MV-4-11 (cell line): Measurements from ENCODE around the gene AGBL3.
A peak's percentile ranks its signal among the peaks of the same experiment; 100 is the strongest.
"Not testable (repeated sequence)": the region's sequence is repeated elsewhere in the genome, so short reads cannot be mapped to it uniquely, and the experiment has no call there.

ENCODE experiments used
- DNase-seq: peaks from one replicate; lab custom pipeline; 2025; lab: John Stamatoyannopoulos, UW

Gene AGBL3

DNA sequence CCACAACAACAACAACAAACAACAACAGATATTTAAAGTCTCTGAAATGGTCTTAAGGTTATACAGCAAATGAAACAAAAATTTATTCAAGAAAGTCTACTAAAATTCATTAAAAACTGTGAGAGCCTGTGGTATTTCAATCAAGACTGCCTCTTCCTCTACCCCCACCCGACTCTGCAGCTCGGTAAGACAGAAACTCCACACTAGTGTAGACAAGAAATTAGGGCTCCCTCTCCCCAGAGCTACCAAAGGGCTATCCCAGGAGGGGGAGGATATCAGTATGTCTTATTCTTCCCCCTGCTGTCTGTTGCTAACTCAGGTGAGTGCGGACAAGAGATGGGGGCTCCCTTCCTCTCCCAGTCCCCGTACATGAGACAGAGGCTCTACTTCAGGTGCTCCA is 90.6 kb downstream of the AGBL3 start:
- no peak for DNase-seq

DNA sequence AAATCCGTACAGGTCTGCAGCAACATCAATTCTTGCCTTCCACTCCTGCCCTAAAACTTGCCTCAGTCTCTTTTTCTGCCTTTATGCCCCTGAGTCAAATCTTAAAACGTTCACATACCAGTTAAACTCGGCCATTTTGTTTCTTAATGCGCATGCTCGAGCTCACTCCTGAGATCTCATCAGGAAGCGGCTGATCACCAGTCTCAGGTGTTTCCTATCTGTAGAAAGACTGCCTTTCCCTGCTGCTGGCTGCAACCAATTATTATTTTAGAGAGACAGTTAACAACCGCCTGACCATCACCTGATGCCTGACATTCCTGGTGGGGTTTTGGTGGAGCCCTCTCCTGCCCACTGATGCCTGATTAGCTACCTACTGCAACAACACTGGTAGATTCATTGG is 91.3 kb downstream of the AGBL3 start:
- DNase-seq = no peak

DNA sequence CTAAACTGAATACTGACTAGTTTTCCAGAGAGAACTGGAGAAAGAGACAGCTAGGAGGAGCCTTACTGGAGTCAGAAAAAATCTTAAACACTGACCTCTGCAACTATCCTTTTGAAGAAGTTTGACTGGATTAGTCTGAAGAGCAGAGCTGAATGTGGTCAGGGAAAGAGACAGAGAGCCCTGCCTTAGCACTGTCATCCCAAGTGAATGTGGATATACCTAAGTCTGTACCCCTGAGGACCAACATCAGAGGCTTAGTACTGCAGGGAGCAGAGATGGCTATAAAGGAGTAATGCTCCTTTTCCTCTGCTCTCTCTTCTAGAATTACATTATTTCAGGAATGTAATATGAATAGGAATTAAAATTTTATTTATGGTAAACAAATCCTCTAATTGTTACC is 91.7 kb downstream of the AGBL3 start:
- no peak for DNase-seq

DNA sequence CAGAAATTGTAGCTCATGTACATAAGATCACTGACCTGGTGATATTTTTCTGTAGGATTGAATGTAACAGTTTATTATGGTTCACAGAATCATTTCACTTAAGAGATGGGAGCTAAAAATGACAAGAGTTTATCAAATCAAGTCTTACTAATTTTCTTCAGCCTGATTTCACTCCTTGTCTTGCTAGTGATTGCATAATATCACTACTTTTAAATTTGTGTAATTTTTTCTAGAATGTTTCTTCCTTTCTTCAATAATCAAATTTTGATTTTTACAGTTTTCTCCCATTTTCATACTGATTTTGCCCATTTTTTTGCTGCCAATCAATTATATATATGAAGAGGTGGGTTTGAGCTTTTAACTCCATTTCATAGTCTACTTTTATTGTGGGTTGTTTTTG is 92.8 kb downstream of the AGBL3 start:
- no peak for DNase-seq

DNA sequence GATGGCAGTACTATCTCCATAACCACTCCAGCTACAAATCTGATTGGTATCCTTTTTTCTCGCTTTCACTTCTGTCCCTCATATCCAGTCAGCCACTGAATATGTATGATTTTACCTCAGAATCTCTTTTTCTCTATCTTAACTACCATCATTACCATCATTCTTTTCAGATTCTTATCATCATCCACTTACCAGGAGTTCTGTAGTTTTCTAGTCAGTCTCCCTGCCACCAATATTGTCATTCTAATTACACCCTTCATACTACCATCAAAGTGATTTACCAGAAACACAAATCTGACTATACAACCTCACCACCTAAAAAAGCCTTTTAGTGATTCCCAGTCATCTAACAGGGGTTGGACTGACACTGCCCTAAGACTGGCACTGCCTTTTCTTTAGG is 96.7 kb downstream of the AGBL3 start:
- no peak for DNase-seq

DNA sequence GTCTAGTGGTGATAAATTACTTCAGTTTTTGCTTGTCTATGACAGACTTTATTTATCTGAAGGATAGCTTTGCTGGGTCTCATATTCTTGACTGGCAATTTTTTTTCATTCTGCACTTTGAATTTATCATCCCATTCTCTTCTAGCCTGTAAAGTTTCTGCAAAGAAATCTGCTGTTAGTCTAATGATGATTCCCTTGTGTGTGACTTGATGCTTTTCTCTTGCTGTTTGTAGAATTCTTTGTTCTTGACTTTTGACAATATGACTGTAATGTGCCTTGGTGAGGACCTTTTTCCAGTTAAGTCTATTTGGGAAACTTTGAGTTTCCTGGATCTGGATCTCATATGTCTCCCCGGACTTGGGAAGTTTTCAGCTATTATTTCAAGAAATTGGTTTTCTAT is 102.3 kb downstream of the AGBL3 start:
- DNase-seq = no peak

DNA sequence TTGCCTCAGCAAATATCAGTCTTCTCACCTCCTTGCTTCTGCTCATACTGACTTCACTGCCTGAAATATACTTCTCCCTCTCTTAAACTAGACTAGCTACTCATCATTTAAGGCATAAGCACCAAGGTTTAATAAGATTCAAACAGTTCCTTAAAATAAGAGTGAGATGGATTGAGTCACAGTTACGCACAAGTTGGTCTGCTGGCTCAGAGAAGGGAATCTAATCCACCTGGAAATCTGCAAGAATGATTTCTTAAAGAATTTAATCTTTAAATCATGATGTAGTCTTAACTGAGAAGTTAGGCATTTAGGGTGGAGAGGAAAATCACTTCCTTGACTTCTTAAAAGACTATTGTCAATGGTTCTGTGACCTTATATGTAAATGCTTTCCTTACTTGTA is 105.4 kb downstream of the AGBL3 start:
- no peak for DNase-seq

DNA sequence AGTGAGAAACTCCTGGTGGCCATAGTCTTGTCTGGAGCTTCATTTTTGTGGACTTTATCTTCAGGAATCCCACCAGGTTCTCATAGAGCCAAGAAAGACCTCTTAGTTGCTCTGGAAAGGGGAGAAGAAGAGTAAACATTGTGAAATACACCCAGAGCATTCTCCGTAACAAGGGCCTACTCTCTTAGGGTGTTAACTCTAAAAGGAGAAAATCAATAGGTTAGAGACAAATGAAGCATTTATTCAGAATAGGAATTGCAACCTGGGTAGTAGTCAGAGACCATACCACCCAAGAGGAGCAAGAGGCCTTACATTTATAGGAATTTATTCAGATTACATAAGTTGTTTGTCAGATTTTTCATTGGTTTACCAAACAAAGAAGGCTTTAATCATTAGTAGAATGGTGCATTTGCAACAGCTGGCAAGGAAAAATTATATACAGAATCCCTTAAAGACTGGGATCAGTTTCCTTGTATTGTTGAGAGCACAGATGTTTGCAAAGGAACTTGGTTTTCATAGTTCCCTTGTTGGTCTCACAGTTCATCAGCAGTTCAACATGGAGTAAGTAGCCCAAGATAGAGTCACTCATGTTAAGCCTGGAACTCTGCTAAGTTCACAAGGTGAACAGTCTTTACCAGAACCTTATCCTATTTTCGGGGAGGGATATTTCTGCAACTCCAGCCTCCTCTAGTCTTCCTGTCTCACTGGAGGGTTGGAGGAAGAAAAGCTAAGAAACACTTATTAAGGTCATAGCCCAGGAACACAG is 108.3 kb downstream of the AGBL3 start:
- DNase-seq = no peak

DNA sequence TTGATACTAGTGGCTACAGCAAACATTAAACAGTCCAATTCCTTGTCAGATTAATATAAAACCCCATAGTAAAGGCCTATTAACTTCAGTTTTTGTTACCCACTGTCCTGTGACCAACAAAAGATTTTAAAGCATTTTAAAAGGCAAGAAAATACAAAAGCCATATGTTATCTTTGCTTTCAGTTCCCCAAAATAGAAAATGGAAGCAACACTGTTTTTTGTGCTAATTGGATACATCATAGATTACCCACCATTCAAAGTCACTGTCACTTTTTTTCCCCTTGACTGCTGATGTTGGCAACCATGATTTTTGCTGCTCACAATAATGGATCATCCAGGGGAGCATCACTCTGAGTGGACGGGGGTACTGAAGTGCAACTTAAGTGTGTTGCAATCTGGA is 109.1 kb downstream of the AGBL3 start:
- DNase-seq = peak; percentile 41

DNA sequence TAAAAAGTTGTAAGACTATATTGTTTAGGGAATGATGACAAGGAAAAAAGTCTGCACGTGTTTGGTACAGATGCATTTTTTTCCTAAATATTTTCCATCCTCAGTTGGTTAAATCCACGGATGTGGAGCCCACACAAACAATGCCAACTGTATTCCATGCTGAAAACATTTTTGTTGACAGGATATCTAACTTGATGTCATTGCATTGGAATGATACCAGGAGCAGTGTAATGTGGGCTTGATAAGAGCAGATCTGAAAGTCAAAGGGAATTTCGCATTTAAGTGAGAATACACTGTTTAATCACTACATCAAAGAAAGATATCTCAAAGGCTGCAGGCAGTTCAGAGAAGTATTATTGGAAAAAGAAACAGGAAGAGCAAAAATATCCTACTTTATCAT is 112.1 kb downstream of the AGBL3 start:
- DNase-seq = no peak

DNA sequence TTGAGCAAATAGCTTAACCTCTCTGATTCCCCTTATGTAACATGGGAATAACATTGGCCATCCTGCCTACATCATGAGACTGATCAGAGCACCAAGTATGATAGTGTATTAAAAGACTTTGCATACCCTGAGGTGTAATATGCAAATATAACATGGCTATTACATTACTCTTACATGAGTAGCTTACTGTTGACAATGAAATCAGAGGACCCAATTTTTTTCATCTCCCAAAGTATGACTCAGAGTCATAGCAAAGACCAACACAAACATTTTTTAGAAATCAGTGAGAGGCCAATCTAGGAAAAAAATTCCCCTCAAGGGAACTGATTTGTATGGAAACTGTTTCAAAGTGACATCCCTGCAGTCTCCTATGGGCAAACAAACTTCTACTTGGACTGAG is 114.5 kb downstream of the AGBL3 start:
- DNase-seq = no peak

DNA sequence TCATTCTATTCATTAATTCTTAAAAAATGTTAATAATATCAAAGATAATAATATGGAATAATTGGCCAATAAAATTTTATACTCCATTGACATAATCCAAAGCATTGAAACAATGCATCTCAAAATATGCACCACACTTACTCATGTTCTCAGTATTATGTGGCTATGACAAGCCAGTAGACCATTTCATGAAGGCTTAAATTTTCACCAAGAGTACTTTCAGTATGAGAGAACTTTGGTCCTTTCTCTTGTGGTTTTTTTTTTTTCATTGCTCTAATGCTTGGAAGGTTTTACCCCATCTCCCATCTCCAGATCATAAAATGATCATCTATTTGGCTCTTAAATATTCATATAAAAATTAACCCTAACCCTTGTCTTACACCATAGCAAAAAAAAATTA is 116.1 kb downstream of the AGBL3 start:
- no peak for DNase-seq

DNA sequence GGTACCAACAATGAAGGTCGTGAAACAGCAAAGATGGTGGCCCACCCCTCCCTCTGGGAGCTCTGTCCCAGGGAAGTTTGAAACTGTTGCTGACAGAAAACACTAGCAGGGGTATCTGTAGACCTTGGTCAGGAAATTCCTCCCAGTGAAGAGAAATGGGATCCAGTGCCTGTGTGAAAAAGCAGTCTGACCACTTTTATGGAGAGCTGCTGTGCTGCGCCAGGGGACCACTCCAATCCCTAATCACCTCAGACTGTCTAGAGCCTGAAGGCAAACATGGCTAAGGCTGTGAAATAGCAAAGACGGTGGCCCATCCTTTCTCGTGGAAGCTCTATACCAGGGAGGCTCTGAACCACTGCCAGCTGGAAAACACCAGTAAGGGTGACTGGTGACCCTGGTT is 123.3 kb downstream of the AGBL3 start:
- no peak for DNase-seq

DNA sequence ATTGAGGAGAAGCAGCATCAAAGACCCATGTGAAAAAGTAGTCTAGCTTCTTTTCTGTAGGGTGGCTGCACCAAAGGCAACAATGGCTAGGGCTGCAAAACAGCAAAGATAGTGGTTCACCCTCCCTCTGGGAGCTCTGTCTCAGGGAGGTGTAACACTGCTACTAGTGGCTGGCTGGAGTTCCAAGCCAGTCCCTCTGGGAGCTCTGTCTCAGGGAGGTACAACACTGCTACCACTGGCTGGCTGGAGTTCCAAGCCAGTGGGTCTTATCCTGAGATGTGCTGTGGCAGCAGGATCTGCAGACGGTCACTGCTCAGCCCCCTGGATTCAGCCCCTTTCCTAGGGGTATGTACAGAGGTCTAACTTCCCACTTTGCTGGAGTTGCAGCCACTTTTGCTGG is 123.7 kb downstream of the AGBL3 start:
- no peak for DNase-seq

DNA sequence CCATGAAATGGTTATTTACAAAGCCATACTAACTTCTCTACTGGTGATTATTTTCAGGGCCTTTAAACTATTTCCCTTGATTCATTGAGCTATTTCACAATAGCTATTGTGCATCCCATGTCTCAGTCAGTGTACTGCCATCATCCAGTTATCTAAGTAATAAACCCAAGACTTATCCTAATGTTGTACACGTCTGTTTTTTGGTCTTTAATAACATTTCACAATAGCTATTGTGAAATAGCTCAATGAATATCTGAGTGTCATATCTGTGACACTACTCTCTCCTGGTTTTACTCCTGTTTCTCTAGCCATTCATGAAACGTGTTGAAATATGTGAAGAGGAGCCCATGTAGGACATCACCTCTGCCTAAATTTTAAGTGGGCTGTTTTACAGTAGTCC is 125.1 kb downstream of the AGBL3 start:
- no peak for DNase-seq

DNA sequence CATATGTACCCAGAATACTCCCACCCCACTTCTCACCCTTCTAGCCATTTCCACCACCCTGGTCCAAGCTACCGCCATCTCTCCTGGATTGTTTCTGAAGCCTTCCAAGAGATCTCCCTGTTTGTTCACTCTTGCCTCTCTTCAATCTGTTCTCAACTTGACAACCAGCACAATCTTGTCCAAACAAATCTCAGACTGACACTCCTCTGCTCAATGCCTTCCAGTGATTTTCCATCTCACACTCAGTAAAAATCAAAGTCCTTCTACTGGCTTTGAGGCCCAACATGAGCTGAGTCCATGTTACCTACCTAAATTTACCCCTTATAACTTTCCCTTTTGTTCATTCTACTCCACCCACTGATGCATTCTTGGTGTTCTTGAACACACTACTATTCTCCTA is 128.3 kb downstream of the AGBL3 start:
- no peak for DNase-seq

DNA sequence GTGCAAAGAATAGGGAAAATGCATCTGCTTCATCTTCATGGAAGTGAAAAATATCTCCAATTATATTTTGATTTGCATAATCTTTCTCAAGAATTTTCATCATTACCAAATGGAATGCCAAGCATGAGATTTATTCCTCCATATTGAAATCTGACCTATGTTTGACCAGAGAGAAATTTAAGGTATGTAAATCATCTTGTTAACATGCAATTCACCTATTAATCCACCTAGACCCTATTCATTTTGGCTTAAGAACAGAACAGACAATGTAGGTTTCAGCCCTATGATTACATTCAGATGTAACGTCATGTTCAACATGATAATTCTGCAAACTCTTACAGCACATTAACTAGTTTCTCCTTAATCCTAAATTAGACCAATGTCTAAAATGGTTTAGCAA is 130.8 kb downstream of the AGBL3 start:
- no peak for DNase-seq

DNA sequence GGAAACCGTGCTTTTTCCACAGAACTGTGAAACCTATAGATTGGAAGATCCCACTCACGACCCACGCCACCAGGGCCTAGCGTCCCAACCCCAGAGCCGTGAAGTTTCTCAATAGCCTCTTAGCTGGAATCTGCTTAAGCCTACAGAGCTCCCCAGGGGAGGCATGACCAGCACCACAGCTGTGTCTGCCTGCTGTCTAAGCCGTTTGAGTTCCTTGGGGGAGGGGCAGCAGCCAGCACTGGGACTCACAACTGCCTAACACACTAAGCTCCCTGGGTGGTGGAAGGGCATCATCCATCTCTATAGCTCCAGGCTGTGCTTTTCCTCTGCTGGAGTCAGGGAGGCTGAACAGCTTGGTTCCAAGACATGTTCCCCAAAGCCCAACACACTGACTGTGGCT is 135.6 kb downstream of the AGBL3 start:
- no peak for DNase-seq

DNA sequence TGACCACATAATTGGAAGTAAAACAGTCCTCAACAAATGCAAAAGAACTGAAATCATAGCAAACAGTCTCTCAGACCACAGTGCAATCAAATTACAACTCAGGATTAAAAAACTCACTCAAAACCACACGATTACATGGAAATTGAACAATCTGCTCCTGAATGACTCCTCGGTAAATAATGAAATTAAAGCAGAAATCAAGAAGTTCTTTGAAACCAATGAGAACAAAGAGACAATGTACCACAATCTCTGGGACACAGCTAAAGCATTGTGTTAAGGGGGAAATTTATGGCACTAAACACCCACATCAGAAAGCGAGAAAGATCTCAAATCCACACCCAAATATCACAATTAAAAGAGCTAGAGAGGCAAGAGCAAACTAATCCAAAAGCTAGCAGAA is 138.3 kb downstream of the AGBL3 start:
- DNase-seq = not testable (repeated sequence)

DNA sequence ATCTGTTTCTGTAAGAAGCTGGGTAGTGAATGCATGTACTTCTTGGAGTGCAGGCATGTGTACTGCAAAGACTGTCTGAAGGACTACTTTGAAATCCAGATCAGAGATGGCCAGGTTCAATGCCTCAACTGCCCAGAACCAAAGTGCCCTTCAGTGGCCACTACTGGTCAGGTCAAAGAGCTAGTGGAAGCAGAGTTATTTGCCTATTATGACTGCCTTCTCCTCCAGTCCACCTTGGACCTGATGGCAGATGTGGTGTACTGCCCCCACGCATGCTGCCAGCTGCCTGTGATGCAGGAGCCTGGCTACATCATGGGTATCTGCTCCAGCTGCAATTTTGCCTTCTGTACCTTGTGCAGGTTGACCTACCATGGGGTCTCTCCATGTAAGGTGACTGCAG is 142.6 kb downstream of the AGBL3 start:
- no peak for DNase-seq

DNA sequence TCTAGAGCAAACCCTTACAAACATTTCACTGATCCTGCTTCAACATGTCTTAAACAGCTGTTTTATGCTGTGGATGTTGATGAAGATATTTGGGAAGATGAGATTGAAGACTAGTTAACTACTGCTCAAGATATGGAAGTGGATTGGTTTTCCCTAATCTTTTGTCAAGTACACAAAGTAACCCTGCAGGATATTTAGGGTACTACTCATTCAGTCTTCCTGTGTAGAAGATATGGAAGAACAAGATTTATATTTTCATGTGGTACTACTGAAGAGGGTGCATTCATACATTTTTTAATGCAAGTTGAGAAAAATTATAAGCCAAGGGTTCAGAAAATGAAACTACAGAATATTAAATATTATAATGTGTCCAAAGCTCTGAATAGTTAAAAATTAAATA is 143.3 kb downstream of the AGBL3 start:
- no peak for DNase-seq

DNA sequence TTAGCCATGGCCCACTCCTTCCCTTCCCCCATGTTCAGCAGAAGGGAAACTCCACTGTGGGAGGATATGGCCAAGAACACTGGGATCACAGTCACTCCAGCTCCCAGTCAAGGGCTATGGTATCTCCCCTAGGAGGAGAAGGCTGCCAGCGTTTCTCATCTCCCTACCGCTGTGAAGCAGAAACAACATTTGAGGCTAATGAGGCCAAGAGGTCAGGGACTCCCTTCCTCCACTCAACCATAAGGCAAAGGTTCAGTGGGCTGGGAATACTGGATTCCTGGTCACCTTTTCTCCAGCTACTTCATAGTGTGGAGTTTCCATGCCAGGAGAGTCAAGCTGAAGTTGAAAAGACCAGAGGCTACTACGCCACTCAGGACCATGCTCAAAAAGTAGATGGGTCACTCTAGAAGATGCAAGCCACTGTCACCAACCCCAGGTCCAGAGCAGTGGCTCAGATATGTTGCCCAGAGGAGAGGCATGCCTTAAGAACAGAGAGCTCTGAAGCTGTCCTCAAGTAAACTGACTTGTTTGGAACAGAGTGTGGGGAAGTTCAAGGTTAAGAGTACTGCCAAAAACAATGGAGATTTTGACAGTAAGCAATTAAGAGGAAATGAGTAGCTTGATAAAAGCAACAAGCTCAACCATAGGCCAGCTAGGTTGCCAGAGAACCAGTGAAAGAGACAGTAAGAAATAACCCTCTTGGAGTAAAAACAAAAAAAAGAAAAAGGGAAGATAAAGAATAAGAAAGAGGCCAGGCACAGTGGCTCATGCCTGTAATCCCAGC is 157.8 kb downstream of the AGBL3 start:
- DNase-seq = peak; percentile 6

DNA sequence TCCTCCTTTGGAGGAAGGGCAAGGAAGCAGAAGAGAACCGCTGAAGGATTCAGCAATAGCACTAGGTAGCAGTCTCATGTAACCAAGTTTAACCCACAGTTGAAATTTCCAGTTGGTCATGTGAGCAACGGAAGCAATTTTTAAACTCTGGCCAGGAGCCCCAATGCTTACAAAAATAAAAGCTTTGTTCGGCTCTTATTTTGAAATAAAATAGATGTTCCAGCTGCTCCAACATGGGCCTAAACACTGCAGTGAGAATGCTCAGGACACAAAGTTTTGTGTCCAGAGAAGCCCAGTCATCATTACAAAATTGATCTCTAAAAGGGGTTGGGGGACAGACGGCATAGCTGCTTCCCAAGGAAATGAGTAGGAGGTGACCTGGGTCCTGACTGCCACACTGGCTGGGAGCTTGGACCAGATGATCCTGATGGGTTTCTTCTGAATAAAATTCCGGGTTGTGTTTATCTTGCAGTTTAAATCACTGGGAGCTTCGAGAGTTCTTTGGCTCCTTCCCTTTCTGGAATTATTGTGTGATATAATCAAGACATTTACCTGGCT is 161.1 kb downstream of the AGBL3 start:
- no peak for DNase-seq
